GM12872 (cell line): ENCODE data around the gene SQOR.

Experiments
- TF ChIP-seq, protein P1 (sequence below): IDR thresholded peaks from 3 replicates; pipeline ENCODE4 v1.5.1; 2011; ENCODE audit warnings: low read depth, mild to moderate bottlenecking, low read length, moderate library complexity; ENCODE audit not compliant: insufficient read depth

Gene SQOR

DNA sequence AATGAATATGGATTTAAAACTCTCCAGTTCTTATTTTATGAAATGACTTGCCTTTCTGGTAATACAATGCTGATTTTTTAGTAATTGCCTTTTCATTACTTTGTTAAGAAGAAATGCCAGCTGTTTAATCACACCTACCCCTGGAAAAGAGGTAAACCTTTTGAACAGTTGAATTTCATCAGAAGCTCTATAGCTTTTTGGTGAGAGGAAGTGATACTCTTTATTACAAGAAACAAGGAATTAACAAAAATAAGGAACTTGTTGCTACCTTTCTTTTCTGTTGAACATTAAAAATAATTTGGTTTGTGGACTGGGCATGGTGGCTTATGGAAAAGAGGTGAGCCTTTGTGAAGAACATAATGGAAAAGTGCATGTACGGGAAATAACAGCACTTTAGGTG lies 28.0 kb upstream of the SQOR start:
- TF ChIP-seq, protein P1, sequence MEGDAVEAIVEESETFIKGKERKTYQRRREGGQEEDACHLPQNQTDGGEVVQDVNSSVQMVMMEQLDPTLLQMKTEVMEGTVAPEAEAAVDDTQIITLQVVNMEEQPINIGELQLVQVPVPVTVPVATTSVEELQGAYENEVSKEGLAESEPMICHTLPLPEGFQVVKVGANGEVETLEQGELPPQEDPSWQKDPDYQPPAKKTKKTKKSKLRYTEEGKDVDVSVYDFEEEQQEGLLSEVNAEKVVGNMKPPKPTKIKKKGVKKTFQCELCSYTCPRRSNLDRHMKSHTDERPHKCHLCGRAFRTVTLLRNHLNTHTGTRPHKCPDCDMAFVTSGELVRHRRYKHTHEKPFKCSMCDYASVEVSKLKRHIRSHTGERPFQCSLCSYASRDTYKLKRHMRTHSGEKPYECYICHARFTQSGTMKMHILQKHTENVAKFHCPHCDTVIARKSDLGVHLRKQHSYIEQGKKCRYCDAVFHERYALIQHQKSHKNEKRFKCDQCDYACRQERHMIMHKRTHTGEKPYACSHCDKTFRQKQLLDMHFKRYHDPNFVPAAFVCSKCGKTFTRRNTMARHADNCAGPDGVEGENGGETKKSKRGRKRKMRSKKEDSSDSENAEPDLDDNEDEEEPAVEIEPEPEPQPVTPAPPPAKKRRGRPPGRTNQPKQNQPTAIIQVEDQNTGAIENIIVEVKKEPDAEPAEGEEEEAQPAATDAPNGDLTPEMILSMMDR, result no peak

DNA sequence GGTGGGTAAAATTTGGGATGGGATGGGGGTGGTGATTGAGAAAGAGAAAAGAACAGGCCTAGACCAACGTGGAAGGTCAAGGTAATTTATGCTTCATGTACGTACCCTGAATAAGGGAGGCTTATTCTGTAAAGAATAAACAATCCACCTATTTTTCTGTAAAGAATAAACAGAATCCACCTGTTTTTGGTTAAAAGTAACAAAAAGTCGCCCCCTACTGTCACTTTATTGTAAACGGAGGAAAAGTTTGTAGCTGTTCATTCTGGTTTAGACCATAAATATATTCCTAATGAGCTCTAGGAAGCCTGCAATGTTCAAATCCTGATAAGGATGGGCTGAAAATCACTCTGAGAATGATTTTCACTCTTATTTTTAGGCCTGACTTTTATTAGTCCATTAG lies 23.5 kb upstream of the SQOR start:
- TF ChIP-seq, protein P1, result peak; percentile 53; the same call in 2 of the 3 replicates

DNA sequence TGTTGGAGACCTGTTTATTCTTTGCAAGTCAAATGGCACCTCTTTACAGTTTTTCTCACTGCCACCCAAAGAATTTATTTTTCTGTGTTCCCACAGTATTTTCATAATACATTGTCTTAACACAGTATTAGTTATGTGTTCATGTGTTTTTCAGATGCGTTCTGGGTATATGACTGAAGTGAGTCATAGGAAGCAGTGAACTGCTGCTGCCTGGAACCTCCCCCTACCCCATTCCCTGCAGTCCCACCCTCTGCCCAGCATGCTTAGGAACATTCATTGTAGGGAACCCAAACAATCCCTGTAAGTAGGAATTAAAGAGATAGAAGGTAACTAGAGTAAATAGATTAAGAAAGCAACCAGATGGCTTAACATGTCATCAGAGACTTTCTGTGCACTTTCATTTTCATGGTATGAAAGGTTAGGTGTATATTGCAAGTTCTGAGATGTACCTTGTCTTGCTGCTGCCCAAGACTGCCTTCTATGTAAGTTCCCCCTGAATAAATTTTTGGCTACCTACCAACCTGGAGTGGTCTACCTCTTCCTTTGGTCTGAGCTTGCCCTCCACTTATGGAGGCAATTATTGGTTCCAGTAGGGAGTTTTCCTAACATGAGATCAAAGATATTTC lies 21.9 kb upstream of the SQOR start:
- TF ChIP-seq, protein P1, result no peak

DNA sequence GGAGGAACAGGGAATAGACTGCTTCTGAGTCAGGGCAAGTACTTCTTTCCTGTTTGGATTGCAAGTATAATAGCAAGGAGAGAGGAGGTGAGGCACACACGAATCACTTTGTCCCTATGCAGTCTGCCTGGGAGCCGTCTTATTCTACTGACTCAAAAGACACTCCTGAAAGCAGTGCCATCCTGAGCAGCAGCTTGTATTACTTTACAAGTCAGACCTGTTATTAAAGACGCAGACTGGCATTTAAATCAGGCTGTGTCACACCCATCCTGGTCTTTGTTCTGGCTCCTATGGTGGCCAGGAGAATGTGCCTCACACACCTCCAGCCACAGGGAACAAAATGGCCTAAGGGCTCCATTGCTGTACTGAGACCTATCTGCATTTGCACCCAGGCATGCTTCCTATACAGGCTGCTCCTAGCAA lies 17.9 kb upstream of the SQOR start:
- TF ChIP-seq, protein P1, result no peak

DNA sequence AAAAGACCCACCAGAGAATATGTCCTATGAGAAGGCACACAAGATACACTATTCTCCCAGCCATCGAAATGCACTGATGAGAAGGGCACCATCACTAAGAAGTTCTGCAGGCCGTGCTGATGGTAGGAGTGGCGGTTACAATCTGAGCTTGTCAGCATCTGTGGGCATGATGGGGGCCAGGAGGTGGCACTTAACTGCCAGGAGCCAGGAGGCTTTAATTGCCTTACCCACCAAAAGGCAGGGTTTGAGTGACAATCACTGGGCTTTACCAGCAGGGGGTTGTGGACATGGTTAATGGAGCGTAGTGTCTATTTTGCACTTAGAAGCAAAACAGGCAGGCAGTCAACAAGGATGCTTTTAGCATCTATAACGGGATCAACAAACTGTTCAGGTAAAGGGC lies 16.0 kb upstream of the SQOR start:
- TF ChIP-seq, protein P1, result peak; percentile 50

DNA sequence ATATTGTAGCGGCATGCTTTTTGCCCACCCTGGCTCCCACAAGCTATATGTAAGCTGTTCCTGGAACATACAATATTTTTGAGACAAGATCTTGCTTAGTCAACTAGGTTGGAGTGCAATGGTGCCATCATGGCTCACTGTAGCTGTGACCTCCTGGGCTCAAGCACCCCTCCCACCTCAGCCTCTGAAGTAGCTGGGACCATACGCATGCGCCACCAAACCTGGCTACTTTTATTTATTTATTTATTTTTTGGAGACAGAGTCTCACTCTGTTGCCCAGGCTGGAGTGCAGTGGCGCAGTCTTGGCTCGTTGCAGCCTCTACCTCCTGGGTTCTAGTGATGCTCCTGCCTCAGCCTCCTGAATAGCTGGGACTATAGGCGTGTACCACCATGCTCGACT lies 6.7 kb upstream of the SQOR start:
- TF ChIP-seq, protein P1, result no peak

GRCh38 chr15:45630917-45631691 lies 3.7 kb upstream of the SQOR start:
- TF ChIP-seq, protein P1, result no peak
